GM12892 (cell line): ENCODE measurements around the gene FBXL17.

Experiments
- DNase-seq: peaks from one replicate; pipeline ENCODE4 v3.0.0; 2011; ENCODE audit not compliant: insufficient read length
- FAIRE-seq: peaks from 2 replicates; lab custom pipeline; 2011; peaks lifted over from hg19 to GRCh38; lab: Jason Lieb, UNC
- POLR2A ChIP-seq: IDR thresholded peaks from 2 replicates; pipeline ENCODE4 v1.6.1; 2011; ENCODE audit warnings: low read depth, low read length, control low read depth
- POLR2AphosphoS5 ChIP-seq: IDR thresholded peaks from 2 replicates; pipeline ENCODE4 v1.6.1; 2011; ENCODE audit warnings: low read depth, low read length, control low read depth
- TAF1 ChIP-seq: IDR thresholded peaks from 2 replicates; pipeline ENCODE4 v1.6.1; 2011; ENCODE audit warnings: low read depth, mild to moderate bottlenecking, control low read depth, low read length, borderline replicate concordance

FBXL17 gene

DNA sequence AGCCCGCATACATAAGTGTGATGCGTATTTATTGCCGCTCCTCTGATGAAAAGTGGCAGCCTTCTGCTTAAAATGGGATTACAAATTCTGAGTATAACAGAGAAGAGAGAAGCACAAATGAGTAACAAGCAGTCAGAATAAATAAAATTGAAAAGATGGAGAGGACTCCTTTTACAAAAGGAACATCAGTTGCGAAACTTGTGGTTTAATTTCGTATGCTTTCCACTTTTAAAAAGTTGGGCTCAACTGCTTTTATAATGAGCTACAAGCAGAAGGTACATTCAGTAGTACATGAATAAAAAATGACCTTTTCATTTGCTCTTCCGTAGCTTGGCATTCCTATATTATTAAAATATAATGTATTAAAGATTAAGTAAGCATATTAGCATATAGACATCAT, 320.0 kb downstream of the FBXL17 start:
- TF ChIP-seq POLR2A (no peak), TAF1 (no peak), POLR2AphosphoS5 (no peak)
- DNase-seq (no peak), FAIRE-seq (no peak)

DNA sequence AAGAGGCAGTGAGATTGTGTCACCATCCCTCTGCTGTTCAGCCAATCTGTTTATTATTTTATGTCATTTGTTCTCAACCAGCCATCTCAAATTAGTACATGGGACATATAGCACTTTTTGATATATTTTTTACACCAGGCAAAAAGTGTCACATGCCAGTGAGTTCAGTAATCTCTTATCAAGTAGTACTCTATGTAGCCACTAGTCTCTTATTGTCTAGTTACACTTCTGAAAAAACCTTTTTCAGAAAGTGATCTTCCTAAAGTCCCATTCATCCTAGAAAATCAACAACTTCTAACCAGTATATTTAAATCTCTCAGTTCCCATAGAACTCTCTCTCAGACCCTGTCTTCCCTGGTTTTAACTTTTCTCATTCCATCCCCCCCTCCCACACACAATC, 321.6 kb downstream of the FBXL17 start:
- TF ChIP-seq TAF1 (no peak), POLR2A (no peak), POLR2AphosphoS5 (no peak)
- FAIRE-seq = no peak
- no peak for DNase-seq

DNA sequence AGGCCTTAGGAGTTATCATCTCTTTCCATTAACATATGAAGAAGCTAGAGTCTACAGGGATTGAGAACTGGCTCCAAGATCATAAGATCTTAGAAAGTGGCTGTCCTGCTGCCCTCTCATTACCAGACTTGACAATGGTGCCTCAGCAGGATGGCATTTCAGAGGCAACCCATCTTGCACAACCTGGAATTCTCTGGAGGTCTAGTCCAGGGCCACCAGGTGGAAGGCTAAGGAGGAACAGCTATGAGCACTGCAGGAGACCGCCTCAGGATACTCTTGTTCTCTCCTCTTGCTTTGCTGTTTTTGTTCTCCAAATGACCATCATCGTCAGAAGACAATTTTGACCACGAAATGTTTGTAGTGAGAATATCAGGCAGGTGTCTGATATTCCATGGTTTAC, 322.6 kb downstream of the FBXL17 start:
- TF ChIP-seq POLR2AphosphoS5 (no peak), POLR2A (no peak), TAF1 (no peak)
- DNase-seq = no peak
- FAIRE-seq = no peak

DNA sequence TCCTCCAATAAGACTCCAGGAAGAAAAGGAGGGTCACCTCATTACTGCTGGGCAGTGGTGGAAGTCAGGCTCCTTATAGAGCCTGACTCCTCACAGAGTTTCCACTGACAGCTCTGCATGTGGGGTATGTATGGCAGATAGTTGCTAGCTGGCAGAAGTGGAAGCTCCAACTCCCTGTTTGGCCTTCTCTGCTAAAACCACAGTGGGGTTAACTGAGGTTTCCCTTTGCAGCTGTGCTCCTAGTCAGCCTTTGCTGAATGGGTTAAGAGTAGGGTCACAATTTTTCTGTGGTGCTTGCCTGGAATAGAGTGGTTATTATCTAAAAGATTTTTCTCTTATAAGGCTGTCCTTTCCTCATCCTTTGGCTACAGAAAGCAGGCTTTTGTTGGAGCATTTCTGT, 327.5 kb downstream of the FBXL17 start:
- DNase-seq (no peak), FAIRE-seq (no peak)

DNA sequence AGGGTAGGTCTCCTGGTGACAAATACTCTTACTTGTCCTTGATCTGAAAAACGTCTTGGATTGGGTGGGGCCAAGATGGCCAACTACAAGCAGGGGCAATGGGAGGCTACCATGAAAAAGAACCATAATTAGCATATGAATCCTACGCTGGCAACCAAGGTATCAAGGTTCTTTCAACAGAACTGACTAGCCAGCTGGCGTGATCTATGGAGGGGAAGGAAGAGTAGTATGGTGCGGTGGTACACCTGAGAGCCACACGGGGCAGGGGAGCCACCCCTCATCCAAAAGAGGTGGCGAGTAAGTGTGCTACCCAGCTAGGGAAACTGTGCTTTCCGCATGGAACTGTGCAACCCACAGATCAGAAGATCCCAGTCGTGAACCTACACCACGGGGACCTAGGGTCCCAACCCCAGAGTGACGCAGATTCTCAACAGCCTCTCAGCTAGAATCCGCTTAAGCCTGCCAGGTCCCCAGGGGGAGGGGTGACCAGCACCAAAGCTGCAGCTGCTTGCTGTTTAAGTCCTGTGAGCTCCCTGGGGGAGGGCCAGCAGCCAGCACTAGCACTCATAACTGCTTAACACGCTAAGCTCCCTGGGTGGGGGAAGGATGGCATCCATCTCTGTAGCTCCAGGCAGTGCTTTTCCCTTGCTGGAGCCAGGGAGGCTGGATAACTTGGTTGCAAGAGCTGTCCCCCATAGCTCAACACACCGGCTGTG, 334.8 kb downstream of the FBXL17 start:
- FAIRE-seq = no peak
- DNase-seq = no peak
- no peak for TF ChIP-seq TAF1
- no peak for TF ChIP-seq POLR2AphosphoS5
- TF ChIP-seq POLR2A = no peak

More for the DNA sequence above, 327.5 kb downstream of the FBXL17 start:
- TF ChIP-seq POLR2A = no peak
- TF ChIP-seq POLR2AphosphoS5 = no peak
- TF ChIP-seq TAF1 = no peak

DNA sequence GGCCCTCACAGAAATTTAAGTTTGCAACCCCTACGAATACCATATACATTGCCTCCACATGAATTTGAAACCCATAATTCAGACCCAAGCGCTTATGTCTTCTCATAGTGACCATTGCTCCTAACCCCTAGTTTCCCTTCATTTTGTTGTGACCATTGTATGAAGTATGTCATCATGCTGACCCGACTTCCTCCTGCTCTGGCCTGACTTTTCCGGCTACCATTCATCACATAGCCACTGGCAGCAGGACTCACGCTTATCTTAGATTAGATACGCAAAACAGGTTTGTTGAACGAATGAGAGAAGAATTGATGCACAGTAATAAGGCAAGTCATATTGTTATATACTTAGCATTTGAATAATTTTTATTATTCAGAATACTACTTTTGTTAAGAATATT, 345.4 kb downstream of the FBXL17 start:
- FAIRE-seq (no peak), DNase-seq (no peak)
- TF ChIP-seq POLR2A (no peak), TAF1 (no peak), POLR2AphosphoS5 (no peak)

DNA sequence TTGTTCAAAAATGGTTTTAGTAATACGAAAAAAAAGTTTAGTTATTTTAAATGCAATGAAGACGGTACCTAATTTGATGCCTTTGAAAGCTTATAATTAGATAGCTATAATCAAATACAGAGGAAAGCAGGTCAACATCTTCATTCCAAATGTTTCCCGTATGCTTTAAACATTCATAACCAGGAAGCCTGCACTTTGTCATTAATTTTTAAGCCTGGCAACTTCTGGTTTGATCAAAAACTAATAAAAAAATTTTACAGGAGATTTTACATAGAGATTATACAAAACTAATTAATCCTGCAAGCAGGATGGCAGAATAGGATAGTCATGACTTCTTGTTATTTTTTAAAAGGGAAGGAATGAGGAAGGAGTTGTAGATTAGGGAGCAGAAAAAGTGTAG, 353.0 kb downstream of the FBXL17 start:
- TF ChIP-seq POLR2A (no peak), TAF1 (no peak), POLR2AphosphoS5 (no peak)
- DNase-seq (no peak), FAIRE-seq (no peak)

DNA sequence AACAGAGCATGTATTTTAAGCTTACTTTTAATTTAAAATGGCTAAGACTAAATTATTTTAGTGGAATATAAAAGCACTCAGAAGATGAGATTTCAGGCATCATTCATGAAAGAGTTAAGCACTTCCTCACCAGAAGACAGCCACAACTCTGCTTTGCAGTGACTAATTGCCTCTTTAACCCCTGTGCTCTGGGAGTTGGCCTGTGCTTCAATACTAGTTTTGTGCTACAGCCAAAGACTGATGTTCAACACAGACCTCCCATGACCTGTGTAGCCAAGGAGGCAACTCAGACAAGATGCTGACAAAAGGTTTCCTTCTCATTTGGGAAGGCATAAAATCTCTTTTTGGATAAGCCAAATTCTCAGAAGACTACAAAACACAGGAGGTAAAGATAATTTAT, 353.5 kb downstream of the FBXL17 start:
- TF ChIP-seq POLR2AphosphoS5 = no peak
- FAIRE-seq (no peak), DNase-seq (no peak)

DNA sequence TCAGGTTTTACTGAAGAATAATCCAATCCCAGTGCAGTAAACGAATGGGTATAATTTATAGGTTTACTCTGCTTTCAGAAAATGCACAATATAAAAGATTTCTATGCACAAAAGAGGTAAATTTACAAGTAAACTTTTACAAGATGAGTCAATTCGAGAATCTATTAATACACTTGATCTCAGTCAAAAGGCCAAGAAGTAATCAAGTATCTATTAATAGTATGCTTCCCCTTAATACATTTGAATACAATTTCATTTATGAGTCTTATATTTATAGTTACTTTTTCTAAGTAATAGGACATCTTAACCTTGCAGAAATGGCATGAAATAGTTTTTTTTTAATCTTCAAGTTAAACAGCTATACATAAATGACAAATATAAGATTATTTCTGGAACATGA, 355.9 kb downstream of the FBXL17 start:
- TF ChIP-seq POLR2A = no peak
- DNase-seq = no peak
- FAIRE-seq = no peak

DNA sequence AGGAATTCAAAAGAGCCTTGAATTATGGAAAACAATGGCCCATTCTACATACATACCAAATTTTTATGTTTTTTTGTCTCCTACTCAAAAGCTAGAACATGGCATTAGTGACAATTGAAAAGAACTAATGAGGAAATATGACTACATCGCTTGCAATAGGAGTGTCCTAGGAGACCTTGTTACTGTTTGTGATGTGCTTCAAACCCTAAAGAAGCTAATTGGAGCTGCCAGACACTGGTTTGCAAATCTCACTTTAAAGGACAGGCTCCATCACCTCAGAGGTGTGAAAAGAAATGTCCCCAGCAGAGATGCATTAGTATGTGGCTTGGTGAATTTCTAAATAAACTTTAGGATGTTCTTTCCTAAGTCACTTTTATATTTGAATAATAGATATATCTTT, 356.9 kb downstream of the FBXL17 start:
- TF ChIP-seq TAF1 (no peak), POLR2AphosphoS5 (no peak), POLR2A (no peak)
- DNase-seq = no peak
- FAIRE-seq = no peak

DNA sequence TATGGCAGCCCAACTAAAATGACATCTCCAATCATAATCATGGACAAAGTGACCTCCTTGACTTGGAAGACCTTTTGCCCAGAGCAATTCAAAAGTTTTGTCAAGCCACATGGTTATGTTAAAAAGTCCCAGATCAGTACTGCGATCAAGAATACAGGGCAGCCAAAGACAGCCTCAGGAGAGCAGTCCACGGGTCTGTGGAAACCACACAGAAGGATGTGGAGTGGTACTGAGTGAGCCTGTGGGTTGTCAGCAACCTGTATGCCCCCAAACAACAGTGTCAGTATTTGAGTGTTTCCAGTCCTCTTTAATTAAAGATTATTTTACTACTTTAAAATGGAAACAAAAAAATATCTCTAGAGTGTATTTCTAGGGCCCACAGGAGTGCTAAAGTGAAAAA, 365.8 kb downstream of the FBXL17 start:
- FAIRE-seq (no peak), DNase-seq (no peak)
- TF ChIP-seq POLR2A (no peak), TAF1 (no peak), POLR2AphosphoS5 (no peak)

DNA sequence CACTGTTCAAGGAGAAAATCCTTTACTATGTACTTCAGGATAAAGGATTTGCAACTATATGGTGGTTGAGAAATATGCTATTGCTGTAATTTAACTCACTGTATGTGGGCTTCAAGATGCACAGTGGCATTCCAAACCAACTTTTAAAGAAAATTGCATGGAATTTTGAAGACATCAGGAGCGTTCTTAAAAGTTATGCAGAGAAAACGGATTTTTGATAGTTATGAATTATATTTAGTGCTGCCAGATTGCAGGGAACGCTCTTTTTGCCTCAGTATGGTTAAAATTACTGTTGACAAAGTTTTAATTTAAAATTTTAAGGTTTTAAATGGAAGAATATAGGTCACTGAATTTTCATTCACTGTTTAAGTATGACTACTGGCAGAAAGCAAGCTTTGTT, 375.1 kb downstream of the FBXL17 start:
- no peak for DNase-seq
- no peak for FAIRE-seq
- TF ChIP-seq POLR2AphosphoS5 = no peak
- no peak for TF ChIP-seq TAF1
- TF ChIP-seq POLR2A = no peak
